ENCODE data around the gene NTN4.
"Not testable (repeated sequence)": the region's sequence is repeated elsewhere in the genome, so short reads cannot be mapped to it uniquely, and the experiment has no call there.

NTN4 gene

GRCh38 chr12:95746062-95746461 lies 44.5 kb downstream of the NTN4 start:
- DNase-seq, result not testable (repeated sequence)

DNA sequence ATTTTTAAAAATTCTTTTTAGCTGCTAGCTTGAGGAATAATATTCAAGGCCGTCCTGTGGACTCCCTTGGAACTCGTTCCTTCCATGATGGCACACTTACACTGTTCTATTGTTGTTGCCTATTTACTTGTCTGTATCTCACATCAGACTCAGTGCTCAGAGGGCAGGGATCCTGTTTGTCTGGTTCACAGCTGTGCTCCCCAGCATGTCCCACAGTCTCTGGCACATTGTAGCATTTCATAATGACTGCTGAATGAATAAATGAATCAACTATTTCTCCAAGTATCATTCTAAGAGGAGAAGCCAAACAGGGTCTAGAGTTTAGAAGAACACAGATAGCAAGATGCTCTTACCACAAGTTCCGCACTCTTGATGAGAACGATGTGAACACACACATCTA lies 48.0 kb downstream of the NTN4 start:
- no peak for DNase-seq

DNA sequence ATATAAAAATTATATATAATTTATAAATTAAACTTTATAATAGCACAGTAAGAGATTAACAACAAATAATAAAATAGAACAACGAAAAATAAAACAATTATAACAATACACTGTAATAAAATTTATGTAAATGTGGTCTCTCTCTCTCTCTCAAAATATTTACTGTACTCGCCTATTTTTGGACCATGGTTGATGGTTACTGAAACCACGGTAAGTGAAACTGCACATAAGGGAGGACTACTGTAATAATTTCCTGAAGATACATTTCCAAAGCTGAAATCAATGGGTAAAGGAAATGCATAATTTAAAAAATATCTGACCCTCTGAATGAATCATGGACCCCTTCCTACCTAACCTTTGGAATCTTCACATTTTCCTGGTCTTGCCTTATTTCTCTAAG lies 48.9 kb downstream of the NTN4 start:
- no peak for DNase-seq

- DNase-seq, result no peak
Observed at GRCh38 chr12:95740751-95741150, 49.8 kb downstream of the NTN4 start.

DNA sequence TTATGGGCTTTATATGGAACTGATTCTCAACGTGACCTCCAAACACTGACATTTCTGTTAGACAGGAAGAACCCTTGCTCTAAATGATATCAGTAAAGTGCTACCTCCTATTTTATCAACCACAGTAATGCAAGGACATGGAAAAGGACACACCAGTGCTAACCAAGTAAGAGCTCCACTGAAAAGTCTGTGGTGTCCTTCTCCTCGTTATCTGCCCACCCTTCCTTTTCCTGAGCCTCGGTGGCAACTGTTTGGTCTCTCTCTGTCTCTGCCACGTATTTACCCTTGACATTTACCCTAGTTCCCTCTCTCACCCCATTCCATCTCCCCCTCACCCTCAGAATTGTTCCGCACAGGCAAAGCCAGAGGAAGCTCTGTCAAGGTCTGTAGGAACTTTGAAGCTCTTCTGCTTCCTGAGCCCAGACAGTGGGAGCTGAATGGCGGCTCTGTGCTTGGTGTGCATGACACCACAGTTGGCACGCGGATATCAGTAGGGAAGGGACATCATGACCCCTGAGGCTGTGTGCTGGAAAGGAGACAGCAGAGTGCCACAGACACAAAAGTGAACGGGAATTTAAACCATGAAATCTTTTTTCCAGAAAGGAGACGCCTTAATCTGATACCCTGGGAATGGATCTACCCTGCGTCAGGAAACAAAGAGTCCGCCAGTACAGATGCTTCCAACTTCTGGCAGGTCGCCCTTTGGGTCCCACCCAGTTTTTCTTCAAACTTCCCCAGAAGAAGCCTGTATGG lies 50.8 kb downstream of the NTN4 start:
- DNase-seq, result no peak

DNA sequence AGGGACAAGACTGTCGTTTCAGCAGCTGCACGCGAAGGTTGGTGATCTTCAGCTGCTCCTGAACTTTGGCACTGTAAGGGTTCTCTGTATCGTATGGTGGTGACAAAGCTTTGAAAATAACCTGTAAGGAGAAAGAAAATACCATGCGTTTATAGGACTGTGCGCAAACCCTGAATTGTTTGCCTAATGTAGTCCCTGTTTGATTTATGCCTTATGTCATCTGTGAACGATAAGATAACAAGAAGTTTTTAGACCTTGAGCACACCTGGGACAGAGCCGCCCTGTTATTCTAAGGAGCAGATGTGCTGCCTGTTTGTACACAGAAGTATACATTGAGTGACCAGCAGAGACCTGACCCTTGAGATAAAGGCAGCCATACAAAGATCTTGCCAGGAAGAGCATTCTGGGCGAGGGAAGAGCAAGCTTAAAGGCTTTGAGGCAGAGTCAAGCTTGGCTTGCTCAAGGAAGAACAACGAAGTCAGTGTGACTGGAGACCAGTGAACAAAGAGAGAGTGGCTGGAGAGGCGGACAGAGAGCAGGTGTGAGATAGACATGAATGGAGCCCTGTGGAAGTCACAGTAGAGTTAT lies 52.4 kb downstream of the NTN4 start:
- DNase-seq, result no peak

DNA sequence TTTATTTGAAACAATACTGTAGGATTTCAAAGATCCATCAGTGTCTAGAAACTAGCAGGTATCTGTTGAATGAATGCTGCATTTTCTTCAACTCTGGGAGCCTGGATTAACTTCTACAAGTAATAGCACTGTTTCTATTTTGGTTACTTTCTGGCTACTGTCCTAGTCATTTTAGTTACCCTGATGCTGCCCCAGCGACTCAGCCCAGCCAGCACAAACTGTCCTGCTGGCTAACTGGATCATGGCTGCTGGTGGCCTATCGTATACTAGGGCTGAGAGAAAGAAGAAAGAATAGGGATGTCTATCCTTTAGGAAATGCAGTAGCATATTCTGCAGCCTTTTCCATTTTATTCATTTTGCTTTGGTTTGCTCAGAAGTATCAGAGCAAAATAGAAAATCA lies 53.9 kb downstream of the NTN4 start:
- no peak for DNase-seq

GRCh38 chr12:95735728-95736127 lies 54.8 kb downstream of the NTN4 start:
- DNase-seq, result not testable (repeated sequence)

- DNase-seq, result peak; percentile 27
Observed at GRCh38 chr12:95733141-95733825, 57.3 kb downstream of the NTN4 start.

GRCh38 chr12:95731519-95731958 lies 59.0 kb downstream of the NTN4 start:
- DNase-seq, result no peak

DNA sequence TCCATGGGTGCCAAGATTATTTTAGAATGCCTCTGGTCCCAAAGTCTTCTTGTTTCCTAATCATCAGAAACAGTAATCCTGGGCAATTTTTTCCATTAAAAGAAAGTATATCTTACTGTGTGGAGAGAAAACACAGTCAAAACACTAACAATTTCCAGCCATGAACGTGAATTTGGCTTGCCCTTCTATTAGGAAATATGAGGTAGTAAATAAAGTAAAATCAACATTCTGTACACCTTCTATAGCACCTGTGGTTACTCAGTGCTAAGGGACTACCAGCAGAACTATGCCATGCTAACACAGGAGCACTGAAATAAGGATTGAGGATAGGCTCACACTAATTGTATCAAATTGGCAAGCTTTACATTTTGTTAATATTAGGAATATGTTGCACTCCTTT lies 60.1 kb downstream of the NTN4 start:
- DNase-seq, result no peak

DNA sequence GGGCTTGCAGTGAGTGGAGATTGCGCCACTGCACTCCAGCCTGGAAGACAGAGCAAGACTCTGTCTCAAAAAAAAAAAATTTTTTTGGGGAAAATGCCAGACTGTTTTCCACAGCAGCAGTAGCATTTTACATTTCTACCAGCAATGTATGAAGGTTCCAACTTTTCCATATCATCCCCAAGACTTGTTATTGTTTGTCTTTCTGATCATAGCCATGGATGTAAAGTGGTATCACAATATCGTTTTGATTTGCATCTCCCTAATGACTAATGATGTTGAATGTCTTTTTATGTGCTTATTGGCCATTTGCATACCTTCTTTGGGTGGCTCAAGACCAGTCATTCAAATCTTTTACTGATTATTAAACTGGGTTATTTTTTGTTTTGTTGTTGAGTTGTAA lies 63.7 kb downstream of the NTN4 start:
- DNase-seq, result no peak

DNA sequence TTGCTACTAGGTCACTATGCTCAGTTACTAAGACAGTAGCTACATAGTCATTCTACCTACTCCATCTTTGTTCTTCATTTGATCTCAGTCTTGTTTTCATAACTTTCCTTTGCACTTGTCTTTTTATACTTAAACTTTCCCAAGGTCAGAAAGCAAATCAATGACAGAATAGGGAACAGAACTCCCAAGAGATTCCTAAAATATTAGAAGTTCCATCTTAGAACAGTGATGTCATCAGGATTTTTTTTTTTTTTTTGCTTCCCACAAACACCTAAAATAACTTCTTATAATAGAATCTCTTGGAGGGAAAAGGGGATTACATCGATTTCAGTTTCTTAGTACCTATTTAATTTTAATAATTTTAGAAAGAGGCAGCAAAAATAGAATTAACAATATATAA lies 65.8 kb downstream of the NTN4 start:
- DNase-seq, result no peak

DNA sequence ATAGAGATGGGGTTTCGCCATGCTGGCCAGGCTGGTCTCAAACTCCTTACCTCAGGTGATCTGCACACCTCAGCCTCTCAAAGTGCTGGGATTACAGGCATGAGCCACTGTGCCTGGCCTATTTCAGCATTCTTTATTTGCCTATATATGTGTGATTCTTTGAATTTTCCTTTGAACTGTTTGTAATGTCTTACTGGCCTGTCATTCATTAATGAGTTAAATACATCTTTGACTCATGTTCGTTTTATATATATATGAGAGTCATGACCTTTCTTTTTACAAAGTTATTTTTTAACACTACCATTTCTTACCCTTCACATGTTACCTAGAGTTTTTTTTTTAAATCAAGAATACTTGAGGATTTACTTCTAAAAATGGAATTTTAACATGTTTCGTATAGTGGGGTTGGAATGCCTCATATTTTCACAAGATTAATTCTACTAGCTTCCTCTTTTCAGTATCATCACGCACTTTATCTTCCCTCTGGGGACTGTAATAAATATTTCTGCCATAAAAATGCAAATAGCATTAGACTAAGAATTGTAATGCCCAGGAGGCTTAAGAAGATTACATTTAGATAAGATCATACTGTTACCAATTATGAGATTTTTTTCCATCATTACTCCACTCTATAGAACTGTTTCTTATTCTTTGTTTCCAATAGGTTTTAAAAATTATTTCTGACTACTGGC lies 66.7 kb downstream of the NTN4 start:
- DNase-seq, result no peak

GRCh38 chr12:95721320-95721719 lies 69.2 kb downstream of the NTN4 start:
- no peak for DNase-seq

DNA sequence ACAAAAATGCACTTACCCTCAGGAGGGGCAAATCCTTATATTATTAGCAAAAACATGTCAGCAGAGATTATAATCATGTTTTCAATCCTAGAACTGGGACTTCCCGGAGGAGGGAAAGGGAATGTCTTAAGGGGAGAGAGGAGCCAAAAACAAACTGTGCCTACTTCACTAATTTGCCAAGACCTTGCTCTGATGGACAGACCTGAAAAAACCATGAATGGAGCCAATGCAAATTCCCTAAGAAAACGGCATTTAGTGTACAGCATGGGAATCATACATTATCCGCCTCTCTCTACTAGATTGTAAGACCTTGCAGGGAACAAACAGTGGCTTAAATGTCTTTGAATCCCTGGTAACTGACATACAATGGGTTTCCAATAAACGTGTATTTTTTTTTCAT lies 70.4 kb downstream of the NTN4 start:
- no peak for DNase-seq

GRCh38 chr12:95718772-95719171 lies 71.8 kb downstream of the NTN4 start:
- no peak for DNase-seq

DNA sequence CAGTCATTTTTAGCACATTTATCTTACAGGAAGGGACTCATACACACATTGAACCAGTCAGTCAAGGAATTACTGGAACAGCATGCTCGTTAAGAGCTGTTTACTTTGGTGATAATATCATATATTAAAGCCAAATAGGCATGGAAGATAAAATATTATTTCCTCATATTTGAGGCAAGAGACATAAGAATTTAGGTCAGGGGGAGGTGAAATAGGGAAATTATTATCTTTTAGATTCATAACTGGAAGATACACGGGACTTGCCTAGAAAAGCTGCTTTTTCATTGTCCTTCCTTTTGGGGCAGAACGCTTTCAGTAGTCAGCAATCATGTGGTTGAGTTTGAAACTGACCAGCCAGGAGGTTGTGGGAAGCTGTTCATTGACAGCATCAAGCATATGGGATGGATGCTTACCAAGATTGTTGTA lies 72.5 kb downstream of the NTN4 start:
- no peak for DNase-seq

DNA sequence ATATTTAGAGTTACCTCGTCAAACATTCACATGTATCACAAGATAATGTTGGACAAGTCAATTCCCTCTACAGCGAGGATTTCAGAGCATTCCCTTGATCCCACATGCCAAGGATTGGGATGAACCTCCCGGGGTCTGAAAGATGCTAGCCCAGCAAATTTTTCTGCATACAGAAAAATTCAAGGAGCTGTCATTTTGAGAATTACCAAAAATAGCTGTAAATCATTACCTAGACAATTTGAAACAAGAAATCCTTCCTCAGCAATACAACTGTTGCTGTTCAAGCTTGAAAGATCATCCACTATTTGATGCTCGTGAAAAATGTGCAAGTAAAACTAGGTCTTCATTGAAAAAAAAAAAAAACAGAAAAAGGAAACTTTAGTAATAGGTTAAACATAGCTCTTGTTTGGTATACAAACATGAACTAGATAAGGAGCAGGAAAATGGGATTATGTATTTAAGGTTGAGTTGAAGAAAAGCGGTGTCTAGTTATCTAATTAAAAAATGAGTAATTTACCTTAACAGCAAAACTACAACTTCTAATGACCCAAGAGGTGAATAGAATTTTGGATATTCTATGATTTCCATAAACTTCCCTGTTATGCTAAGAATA lies 73.1 kb downstream of the NTN4 start:
- DNase-seq, result no peak

GRCh38 chr12:95715177-95715576 lies 75.4 kb downstream of the NTN4 start:
- DNase-seq, result no peak

GRCh38 chr12:95712269-95712668 lies 78.3 kb downstream of the NTN4 start:
- DNase-seq, result no peak

DNA sequence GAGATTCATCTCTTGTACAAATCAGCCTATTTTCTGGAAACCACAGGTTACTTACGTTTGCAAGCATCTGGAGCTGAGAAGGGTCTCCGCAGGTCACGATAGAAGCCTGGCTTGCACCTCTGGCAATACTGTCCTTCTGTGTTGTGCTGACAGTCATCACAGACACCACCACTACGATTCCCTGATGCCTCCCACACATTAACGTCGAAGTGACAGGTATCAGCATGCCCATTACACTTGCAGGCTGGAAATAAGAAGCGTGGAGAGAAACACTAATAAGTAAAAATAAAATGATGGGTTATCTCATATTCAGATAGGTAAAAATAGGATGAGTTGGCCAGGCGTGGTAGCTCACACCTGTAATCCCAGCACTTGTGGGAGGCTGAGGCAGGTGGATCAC lies 80.2 kb downstream of the NTN4 start:
- no peak for DNase-seq

GRCh38 chr12:95709152-95709551 lies 81.4 kb downstream of the NTN4 start:
- no peak for DNase-seq

Data from eye (tissue), 1 donor.